ENCODE measurements around the gene FOXRED2. TPM values are rescaled to one million over a fixed set of nuclear protein-coding genes. Genes with fewer than 3 reads are reported as not detected.

The FOXRED2 gene
- total and polyA plus RNA-seq, 2 of the 4 experiments (the other 2 are of a cell fraction): 1.6 to 4.0 TPM

GRCh38 chr22:36538529-36538928 lies 31.7 kb upstream of the FOXRED2 start:
- no TSS peak for BruUV-seq (replicated peaks)
- Histone ChIP-seq H4K20me1 (ENCODE audit: insufficient read depth, low read length) (no peaks in the 10 kb centered on the region), H3K36me3 (ENCODE audit: control insufficient read depth, insufficient read depth, low read length) (no peaks in the 10 kb centered on the region), H2BK20ac (ENCODE audit: low read depth, low read length) (no peak overlapping the region), H3K9me1 (ENCODE audit: insufficient read depth, low read length) (0 out of 2 replicates have a peak, but pooled peaks cover 6% of the 10 kb centered on the region), H2AK5ac (ENCODE audit: low read depth, low read length) (no peak overlapping the region), H3K9ac (ENCODE audit: low read depth, low read length) (no peak overlapping the region), H2AFZ (replicated peaks; ENCODE audit: low read length, poor library complexity) (peak overlapping the region; percentile 71), H3K23ac (ENCODE audit: low read depth, low read length) (no peak overlapping the region), H2AK9ac (replicated peaks; ENCODE audit: low read depth, low read length, poor library complexity) (no peak overlapping the region), H3K27me3 (ENCODE audit: control insufficient read depth, insufficient read depth, low read length) (peaks cover 17% of the 10 kb centered on the region), H3K4me3 (ENCODE audit: insufficient read depth, low read depth, low read length) (no peak overlapping the region), H4K91ac (ENCODE audit: insufficient read depth, low read depth, low read length) (no peak overlapping the region), H2BK5ac (ENCODE audit: low read depth, low read length, poor library complexity, severe bottlenecking) (no peak overlapping the region), H3K14ac (replicated peaks; ENCODE audit: low read depth, low read length) (no peak overlapping the region; the same call in 1 of the 2 replicates), H2BK15ac (ENCODE audit: low read depth, low read length) (no peak overlapping the region), H3K4me2 (ENCODE audit: low read depth, low read length) (no peak overlapping the region), H3K9me3 (ENCODE audit: control insufficient read depth, insufficient read depth, low read length) (no peaks in the 10 kb centered on the region), H3K18ac (ENCODE audit: low read depth, low read length) (no peak overlapping the region), H4K5ac (ENCODE audit: low read depth, low read length) (no peak overlapping the region), H3K4me1 (ENCODE audit: control insufficient read depth, insufficient read depth, low read length) (peaks cover 6% of the 10 kb centered on the region; the same call in 1 of the 2 replicates), H3K56ac (ENCODE audit: extremely low read depth, insufficient read depth, low read length) (no peak overlapping the region), H3K27ac (ENCODE audit: insufficient read depth, low read length) (no peak overlapping the region), H4K8ac (ENCODE audit: low read depth in 2 of 2, low read length in 2 of 2) (no peak overlapping the region), H3K79me1 (ENCODE audit: low read depth in 1 of 2, low read length in 2 of 2) (no peaks in the 10 kb centered on the region), H2BK120ac (ENCODE audit: low read depth, low read length) (no peak overlapping the region), H3K4ac (ENCODE audit: low read depth, low read length) (no peak overlapping the region)
- dilution Hi-C loops (cut with HindIII; ENCODE audit: low sequenced_read_pairs, unreplicated experiment): no loop called here
- no peak for ATAC-seq (ENCODE audit: low read depth)
- TF ChIP-seq MXI1 (IDR thresholded peaks at IDR 0.05; ENCODE audit: borderline replicate concordance, low read depth, low read length) (no peak), RAD21 (IDR thresholded peaks at IDR 0.05; ENCODE audit: low read length) (no peak), CEBPB (IDR thresholded peaks at IDR 0.05; ENCODE audit: low read depth, low read length) (no peak), CHD1 (IDR thresholded peaks at IDR 0.05; ENCODE audit: low read depth, low read length) (no peak), RFX5 (IDR thresholded peaks at IDR 0.05; ENCODE audit: low read depth, low read length) (no peak), MAFK (IDR thresholded peaks at IDR 0.05; ENCODE audit: low read depth, low read length) (no peak), ELK1 (IDR thresholded peaks at IDR 0.05; ENCODE audit: borderline replicate concordance, low read depth, low read length) (no peak), NFE2L2 (IDR thresholded peaks at IDR 0.05; ENCODE audit: low read depth, low read length) (no peak), SMC3 (IDR thresholded peaks at IDR 0.05; ENCODE audit: low read depth, low read length) (no peak), MAZ (IDR thresholded peaks at IDR 0.05; ENCODE audit: borderline replicate concordance, low read depth, low read length) (no peak), POLR2A (IDR thresholded peaks at IDR 0.05; ENCODE audit: low read depth, low read length) (no peak), FOS (IDR thresholded peaks at IDR 0.05; ENCODE audit: low read depth, low read length) (no peak)
- TF ChIP-seq, protein P1, sequence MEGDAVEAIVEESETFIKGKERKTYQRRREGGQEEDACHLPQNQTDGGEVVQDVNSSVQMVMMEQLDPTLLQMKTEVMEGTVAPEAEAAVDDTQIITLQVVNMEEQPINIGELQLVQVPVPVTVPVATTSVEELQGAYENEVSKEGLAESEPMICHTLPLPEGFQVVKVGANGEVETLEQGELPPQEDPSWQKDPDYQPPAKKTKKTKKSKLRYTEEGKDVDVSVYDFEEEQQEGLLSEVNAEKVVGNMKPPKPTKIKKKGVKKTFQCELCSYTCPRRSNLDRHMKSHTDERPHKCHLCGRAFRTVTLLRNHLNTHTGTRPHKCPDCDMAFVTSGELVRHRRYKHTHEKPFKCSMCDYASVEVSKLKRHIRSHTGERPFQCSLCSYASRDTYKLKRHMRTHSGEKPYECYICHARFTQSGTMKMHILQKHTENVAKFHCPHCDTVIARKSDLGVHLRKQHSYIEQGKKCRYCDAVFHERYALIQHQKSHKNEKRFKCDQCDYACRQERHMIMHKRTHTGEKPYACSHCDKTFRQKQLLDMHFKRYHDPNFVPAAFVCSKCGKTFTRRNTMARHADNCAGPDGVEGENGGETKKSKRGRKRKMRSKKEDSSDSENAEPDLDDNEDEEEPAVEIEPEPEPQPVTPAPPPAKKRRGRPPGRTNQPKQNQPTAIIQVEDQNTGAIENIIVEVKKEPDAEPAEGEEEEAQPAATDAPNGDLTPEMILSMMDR (conservative IDR thresholded peaks at IDR 0.05; ENCODE audit: low read depth, low read length): no peak
- intact Hi-C loops (cut with micrococcal nuclease): no loop called here
- ChIA-PET POLR2A (ENCODE audit: unreplicated experiment) (no interaction called here), CTCF (no interaction called here)
- in situ Hi-C loops (cut with MboI; ENCODE audit: low sequenced_read_pairs): no loop called here
- no peak for DNase-seq
- WGBS, 2 experiments (ENCODE audit: extremely low coverage in 2 of 2, insufficient read length in 1 of 2): no CpG with 5 or more reads among the region's 7 CpGs
